Measurements from ENCODE around the gene DRAM2.

GRCh38 chr1:111084999-111085398 lies 54.9 kb downstream of the DRAM2 start:
- TF ChIP-seq POLR2A (IDR thresholded peaks at IDR 0.05) (no peak), CTCF (IDR thresholded peaks at IDR 0.05 in 8 of 11, conservative IDR thresholded peaks at IDR 0.05 in 3 of 11) (no peak), POLR2AphosphoS5 (IDR thresholded peaks at IDR 0.05) (no peak)

Data from spleen (tissue), 7 donors.